Activated T-cell treated with anti-CD3 and anti-CD28 coated beads for 48 hours (primary cell): ENCODE data around the gene RASAL1.

Source experiments
- DNase-seq: peaks from one replicate; pipeline ENCODE4 v3.0.0-alpha.2; 2020; ENCODE audit warnings: low read depth

RASAL1 gene

DNA sequence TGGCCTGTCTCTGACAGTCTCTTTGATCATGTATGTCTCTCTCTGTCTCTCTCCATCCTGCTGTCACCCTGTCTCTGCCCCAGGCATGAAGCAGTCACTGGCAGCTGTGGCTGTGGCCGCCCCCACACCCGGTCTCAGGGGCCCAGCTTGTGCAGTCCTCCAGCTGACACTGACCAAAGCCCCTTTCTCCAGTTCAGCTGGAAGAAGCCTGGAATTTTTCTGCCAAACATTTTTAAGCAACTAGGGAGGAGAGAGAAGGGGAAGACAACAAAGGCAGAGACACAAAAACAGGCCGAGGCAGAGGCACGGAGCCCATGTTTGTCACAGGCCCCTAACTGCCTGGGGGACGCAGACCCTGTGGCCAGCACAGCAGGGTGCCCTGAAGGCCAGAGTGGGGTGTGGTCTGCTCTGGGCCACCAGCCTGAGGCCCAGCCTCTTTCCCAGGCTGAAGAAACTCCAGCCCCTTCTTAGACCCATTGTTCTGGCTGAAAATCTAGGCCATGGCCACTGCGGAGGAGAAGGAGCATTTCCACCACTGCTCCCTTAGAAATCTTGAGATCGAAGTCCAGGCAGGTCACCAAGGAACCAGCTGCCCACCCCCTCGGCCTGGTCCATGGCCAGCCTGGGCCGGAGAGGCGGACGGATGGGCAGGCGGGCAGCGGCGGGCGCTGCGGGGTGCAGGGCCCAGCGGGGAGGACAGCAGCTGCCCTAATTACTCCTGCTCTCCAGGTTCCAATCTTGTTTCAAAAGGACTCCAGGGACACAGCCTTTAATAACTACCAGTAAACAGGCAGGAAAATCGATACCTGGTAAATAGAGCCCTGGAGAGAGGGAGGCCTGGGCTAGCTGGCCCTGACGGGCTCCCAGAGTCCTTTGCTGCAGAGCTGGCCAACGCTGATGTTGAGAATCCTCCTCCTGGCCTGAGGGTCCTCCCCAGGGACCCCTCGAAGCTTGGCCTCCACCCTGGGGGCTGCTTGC is 64.1 kb downstream of the RASAL1 start:
- no peak for DNase-seq

DNA sequence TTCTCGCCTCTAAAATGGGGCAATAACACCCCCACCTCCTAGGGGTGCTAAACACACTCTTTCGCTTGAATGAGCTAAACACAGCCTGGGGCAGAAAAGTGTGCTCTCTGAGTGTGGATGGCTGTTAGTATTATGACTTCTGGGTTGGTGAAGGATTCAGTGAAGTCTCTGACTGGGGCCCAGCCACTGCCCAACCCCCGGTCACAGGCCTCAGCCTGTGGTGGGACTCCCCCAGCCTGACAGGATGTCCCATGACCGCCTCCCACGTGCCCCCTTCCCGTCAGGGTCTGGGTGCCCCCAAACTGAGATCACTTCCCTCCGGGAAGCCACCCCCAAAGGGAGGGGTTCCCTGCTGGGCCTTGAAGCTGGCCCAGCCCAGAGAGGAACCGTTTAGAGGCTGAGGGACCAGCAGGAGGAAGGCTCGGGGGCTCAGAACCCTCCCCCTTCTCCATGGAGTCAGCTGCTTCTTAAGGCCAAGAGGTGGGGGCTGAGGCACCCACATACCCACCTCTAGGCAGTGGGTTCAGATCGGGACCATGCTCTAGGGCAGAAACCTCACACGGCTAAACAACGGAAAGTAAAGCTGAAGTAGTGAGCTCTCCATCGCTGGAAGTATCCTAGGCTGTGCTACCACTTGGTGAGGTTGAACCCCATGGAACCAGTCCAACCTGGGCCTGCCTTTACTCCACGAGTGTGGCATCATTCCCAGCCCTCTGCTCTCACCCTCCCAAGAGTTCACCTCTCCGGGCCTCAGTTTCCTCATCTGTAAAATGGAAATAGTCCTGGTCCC is 65.2 kb downstream of the RASAL1 start:
- DNase-seq, result peak; percentile 52

DNA sequence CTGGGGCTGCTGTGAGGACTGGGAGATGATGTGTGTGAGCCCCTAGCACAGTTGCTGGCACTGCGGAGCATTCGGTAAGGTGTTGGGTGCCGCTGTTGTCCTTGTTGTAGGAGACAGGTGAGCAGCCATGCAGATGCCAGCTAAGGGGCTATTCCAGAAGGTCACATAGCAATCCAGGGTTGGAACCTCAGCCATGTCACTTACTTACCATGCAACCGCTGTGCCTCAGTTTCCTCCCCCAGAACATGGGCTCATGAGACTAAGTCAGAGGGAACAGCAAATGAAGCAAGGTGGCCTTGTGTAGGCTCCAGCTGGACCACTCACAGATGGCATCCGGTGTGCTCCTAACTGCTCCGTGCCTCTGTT is 65.8 kb downstream of the RASAL1 start:
- DNase-seq, result no peak

DNA sequence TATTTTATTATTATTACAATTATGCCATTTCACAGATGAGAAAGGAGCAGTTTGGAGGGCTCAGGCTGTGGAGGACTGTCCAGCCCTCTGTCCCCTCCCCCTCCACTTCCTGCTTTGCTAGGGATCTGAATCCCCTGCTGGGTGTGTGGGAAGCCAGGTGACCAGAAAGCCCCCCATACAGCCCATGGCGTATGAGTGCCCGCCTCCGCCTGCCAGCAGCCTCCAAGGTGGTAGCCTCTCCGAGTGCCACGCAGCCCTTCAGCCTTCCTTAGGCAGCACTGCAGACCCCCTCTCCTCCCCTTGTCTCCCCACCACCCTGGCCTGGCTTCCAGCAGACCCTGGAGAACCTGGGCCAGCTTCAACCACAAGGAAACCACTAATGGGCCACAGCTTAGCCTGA is 66.4 kb downstream of the RASAL1 start:
- no peak for DNase-seq

GRCh38 chr12:113067987-113068935 is 67.3 kb downstream of the RASAL1 start:
- DNase-seq, result no peak

DNA sequence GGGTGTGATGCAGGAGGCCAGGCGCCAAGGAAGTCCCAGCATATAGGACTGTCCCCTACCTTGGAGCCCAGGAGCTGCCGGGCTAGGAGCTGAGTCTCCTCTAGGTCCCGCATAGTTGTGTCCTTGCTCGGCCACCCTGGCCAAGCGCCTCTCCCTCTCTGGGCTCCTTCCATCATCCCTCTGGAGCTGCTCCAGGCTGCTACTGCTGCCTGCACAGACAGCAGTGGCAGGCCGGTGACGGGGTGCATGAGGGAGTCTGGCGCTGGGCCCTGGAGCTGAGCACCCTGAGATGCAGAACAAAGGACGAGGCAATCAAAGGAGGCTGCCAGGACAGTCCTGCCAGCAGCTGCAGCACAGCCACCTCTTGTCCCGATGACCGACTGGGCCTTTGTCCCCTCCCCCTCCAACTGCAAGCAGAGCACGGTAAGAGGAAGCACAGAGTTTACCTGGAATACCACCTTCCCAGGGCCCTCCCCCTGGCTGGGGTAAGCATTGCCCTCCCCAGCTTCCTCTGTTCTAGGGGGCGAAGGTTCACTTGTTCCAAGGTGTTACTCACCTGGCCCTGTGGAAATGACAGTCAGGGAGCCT is 68.7 kb downstream of the RASAL1 start:
- no peak for DNase-seq

DNA sequence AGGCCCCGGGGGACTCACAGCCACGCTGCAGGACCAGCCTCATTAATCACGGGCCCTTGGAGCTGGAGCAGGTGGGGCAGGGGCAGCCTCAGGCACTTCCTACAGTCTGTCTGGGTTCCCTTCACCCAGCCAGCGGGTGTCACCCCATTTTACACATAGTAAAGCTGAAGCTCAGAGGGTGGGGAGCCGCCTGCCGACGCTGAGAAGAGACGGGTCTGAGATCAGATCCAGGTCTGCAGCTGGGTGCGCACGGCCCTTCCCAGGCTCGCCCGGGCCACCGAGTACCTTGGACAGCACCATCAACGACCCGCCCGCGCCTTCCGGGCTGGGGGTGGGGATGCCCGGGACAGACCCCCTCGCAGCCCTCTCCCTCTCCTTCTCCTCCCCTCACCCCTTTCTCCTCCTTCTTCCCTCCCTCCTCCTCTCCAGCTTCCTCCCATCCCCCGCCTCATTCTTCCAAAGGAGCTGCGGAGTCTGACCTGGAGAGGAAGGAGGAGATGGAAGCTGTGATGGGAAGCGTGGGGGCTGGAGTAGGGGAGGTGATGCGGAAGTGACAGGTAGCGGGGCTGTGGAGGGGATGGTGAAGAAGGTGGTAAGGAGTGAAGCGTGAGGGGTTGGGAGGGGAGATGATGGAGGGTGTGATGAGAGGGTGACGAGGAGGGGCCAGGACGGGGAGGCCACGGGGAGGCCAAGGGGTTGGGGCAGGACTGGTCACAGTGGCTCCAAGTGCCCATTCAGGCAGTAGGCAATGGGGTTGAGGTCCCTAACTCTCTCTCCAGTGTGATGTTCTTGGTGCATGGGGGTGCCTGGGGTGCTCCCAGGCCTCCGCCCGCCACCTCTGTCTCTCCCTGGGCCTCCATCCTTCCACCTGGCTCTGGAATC is 70.2 kb downstream of the RASAL1 start:
- no peak for DNase-seq

DNA sequence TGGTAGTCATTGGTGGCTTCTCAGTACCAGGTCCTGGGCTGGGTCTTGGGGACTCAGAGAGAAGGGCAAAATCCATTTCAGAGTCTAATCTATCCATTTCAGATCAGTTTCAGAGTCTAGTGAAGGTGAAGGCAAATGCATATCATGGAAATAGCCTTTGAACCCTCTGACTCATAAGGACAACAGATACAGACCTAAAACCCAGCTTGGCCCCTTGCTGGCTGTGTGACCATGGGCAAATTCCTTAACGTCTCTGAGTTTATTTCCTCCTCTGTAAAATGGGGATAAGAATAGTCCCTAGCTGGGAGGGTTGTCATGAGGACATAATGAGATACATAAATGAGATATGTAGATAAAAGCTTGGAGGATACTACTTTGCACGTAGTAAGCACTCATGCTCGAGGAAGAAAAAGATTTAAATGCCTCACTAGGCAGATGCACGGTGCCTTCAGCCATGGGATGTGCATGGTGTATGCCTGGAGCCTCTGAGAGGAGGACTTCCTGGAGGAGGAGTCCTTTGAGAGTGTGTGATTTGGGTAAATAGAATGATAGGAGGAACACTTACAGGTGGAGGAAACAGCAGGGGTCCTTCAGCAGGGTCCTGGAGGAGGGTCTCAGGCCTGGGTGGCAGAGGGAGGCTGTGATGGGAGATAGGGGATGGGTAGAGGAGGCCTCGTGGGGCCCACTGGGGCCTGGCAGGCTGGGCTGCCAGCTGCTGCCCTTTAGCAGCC is 71.0 kb downstream of the RASAL1 start:
- no peak for DNase-seq

DNA sequence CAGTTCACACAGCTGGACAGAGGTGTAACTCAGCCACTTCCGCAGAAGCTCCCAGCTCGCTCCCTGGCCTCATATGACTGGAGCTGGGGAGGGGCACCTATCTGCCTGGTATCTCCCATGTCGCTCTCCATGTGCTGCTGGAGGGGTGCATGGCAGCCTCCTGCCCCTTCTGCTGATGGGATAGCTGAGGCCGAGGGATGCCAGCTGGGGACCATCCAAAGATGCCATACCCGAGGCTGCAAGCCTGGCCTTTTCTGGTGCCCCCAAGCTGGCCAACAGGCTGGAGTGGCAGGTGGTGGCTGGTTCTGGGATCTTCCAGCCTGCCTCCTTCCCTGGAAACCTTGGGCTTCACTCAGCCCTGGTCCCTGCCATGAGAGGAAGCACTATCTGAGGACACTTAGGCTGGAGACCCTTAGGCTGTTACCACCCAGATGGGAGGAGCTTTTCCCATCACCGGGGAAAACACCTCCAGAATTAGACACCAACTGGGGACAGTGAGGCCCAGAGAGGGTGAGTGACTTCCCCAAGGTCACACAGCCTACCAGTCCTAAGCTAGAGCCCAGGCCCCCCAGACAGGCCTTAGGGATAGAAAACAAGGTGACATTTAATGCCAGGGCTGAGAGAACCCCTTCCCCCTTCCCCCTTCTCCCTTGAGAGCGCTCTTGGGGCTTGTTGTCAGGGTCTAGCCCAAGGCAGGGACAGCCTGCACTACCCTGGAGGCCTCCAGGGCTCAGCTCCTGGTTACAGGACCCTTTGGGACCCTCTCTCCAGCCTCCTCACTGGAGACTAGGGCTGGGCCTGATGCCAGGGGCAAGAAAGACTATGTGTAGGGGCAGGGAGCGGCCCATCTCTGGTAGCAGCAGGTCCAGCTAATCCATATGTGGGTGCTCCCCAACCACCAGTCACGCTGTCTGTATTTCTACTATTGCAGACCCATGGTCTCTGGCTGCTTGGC is 71.9 kb downstream of the RASAL1 start:
- no peak for DNase-seq

DNA sequence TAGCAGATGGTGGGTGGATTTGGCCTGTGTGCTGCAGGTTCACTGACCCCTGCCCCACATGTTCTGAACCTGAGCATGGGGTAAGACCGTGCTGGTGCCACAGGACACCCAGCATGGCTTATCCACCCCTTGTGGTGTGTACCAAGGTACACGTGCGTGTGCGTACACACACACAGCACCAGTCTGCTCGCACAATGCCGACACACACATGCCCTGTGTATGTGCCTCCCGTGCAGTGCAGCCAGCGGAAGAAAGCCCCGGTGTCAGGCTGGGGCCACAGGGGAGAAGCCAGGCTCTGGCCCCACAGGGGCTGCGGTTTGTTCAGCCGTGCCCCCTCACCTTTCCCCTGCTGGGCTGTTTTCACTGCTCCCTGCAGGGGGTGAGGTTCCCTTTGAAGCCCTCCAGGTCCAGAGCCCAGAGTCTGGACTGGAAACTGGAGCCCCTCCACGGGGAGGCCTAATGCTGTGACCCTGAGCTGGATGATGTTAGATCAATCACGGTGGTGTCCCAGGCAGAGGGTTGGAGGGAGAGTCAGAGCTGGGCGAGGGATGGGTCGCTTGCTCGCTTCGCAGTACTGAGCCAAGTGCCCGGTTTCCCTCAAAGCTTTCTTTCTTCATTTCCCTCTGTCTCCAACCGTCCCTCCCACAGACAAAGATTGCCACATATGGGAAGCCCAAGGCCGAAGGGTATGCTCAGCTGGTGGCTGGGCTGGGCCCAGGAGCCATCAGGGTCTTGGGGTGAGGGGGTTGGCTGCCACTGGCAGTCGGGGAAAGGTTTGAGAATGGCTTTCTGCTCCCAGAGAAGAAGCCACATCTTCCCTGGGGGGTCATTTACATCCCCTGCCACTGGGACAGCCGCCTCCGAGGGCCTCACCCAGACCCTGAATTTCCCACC is 72.8 kb downstream of the RASAL1 start:
- no peak for DNase-seq

GRCh38 chr12:113061061-113061694 is 74.4 kb downstream of the RASAL1 start:
- no peak for DNase-seq

DNA sequence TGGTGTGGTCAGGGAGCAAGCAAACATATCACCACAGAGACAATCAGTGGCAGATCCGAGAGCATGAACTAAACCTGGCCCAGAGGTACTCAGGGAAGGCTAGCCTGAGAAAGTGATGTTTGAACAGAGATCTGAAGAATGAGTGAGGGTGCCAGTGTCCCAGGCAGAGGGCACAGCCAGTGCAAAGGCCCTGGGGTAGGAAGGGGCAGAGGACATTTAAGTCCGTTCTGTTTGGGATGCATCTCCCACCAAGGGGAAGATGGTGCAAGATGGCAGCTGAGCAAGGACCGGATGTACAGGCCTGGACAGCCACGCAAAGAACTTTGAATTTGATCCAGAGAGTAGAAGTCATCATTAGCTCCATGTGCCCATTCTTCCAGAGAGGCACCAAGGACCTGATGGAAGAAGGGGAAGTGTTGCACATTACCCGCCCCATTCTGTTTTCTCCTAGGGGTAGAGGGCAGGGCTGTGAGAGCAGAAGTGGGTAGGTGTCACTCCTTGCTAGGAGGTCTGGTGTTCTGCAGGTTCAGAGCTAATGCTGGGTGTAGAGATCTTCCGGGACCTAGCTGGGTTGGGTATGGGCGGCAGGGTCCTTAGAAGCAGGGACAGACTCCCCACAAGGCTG is 75.1 kb downstream of the RASAL1 start:
- DNase-seq, result no peak

DNA sequence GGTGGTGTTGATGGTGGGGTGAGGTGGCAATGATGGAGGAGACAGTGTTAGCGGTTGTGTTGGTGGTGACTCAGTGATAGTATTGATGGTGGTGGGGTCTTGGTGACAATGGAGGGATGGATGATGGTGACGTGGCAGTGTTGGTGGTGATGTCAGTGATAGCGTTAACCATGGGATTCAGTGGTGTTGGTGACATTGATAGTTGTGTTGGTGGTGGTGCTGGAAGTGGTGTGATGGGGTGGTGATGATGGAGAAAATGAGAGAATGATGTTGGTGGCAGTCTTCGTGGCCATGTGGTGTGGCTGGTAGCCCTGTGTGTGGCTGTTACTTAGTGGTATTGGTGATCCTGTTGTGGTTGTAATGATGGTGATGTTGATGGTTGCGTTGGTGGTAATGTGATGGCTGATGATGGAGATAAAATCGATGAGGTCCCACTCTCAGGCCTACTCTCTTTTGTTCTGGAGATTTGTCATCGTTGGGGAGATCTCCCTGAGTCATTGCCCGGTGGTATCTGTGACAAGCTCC is 76.4 kb downstream of the RASAL1 start:
- peak; percentile 13 for DNase-seq

DNA sequence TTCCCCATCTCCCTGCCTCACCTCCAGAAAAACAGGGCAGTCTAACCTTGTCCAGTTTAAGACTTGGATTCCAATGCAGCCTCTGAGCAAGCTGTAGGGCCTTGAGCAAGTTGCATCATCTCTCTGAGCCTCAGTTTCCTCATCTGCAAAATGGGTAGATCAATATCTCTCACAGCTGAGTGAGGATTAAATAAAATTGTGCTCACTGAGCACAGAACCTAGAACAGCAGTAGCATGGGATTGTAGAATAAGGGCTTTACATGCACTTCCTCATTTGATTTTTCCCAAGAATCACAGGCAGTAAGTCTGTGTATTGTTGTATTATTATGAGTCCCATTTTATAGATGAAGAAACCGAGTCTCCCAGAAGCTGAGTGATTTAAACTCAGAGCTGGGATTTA is 77.0 kb downstream of the RASAL1 start:
- no peak for DNase-seq

GRCh38 chr12:113057565-113058485 is 77.7 kb downstream of the RASAL1 start:
- no peak for DNase-seq
